ENCODE results near the gene DNAH2.

DNAH2 gene

GRCh38 chr17:7721612-7722011 is 4.1 kb downstream of the DNAH2 start:
- no peak for DNase-seq

- no peak for DNase-seq
These were observed 10.3 kb downstream of the DNAH2 start for GRCh38 chr17:7727886-7728285.

GRCh38 chr17:7729816-7730215 is 12.3 kb downstream of the DNAH2 start:
- no peak for DNase-seq

- DNase-seq: no peak
These were observed 15.5 kb downstream of the DNAH2 start for GRCh38 chr17:7732981-7733539.

- DNase-seq: no peak
These were observed 20.1 kb downstream of the DNAH2 start for GRCh38 chr17:7737601-7738000.

- no peak for DNase-seq
These were observed 22.2 kb downstream of the DNAH2 start for GRCh38 chr17:7739746-7740145.

- no peak for DNase-seq
These were observed 23.0 kb downstream of the DNAH2 start for GRCh38 chr17:7740481-7741001.

GRCh38 chr17:7742729-7743128 is 25.2 kb downstream of the DNAH2 start:
- DNase-seq: no peak

GRCh38 chr17:7744416-7744815 is 26.9 kb downstream of the DNAH2 start:
- DNase-seq: no peak

- DNase-seq: no peak
These were observed 28.4 kb downstream of the DNAH2 start for GRCh38 chr17:7745748-7746470.

- no peak for DNase-seq
These were observed 30.1 kb downstream of the DNAH2 start for GRCh38 chr17:7747635-7748071.

- DNase-seq: no peak
These were observed 30.7 kb downstream of the DNAH2 start for GRCh38 chr17:7748076-7748775.

- DNase-seq: no peak
These were observed 32.8 kb downstream of the DNAH2 start for GRCh38 chr17:7750321-7750821.

- DNase-seq: no peak
These were observed 37.1 kb downstream of the DNAH2 start for GRCh38 chr17:7754656-7755055.

- DNase-seq: no peak
These were observed 37.7 kb downstream of the DNAH2 start for GRCh38 chr17:7755095-7755890.

- no peak for DNase-seq
These were observed 39.4 kb downstream of the DNAH2 start for GRCh38 chr17:7756968-7757367.

- DNase-seq: no peak
These were observed 46.4 kb downstream of the DNAH2 start for GRCh38 chr17:7763919-7764318.

- DNase-seq: no peak
These were observed 49.5 kb downstream of the DNAH2 start for GRCh38 chr17:7767004-7767403.

GRCh38 chr17:7767405-7768021 is 50.0 kb downstream of the DNAH2 start:
- DNase-seq: no peak

- no peak for DNase-seq
These were observed 52.3 kb downstream of the DNAH2 start for GRCh38 chr17:7769854-7770253.

- no peak for DNase-seq
These were observed 56.5 kb downstream of the DNAH2 start for GRCh38 chr17:7774055-7774521.

GRCh38 chr17:7775051-7775450 is 57.5 kb downstream of the DNAH2 start:
- DNase-seq: no peak
